ENCODE data around the gene VMO1.

- no peak for TF ChIP-seq REST (IDR thresholded peaks at IDR 0.05)
- no peak for TF ChIP-seq CTCF (IDR thresholded peaks at IDR 0.05; ENCODE audit: low read depth, low read length, missing input control)
- TF ChIP-seq TAF1 (conservative IDR thresholded peaks at IDR 0.05), result no peak
Observed at GRCh38 chr17:4740025-4740351, 46.2 kb downstream of the VMO1 start.

Measured in liver (tissue), 3 donors.